GM12874 (cell line): ENCODE measurements around the gene SCIN.

Experiments used
- TF ChIP-seq, protein P1 (sequence below): IDR thresholded peaks from 2 replicates; pipeline ENCODE4 v1.5.1; 2011; ENCODE audit warnings: low read depth, mild to moderate bottlenecking, control low read depth, low read length, moderate library complexity; ENCODE audit not compliant: insufficient read depth

SCIN gene

DNA sequence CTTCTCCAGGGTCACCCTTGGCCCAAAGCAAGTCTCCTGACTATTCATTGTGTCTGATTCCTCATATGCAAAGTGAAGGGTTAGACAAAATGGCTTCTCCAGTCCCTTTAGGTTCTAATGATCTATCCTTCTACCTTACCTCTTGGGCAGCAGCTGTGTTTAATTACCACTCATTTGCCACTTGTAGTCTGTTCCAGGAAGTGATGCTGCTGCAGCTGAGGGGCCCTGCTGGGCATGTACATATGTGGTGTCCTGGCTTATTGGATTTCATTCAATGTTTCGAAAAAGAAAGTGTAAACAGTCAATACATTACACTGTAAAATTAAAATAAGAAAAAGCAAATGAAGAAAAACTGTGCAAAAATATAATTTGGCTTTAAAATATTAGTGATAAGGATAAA is 36.6 kb downstream of the SCIN start:
- TF ChIP-seq, protein P1, sequence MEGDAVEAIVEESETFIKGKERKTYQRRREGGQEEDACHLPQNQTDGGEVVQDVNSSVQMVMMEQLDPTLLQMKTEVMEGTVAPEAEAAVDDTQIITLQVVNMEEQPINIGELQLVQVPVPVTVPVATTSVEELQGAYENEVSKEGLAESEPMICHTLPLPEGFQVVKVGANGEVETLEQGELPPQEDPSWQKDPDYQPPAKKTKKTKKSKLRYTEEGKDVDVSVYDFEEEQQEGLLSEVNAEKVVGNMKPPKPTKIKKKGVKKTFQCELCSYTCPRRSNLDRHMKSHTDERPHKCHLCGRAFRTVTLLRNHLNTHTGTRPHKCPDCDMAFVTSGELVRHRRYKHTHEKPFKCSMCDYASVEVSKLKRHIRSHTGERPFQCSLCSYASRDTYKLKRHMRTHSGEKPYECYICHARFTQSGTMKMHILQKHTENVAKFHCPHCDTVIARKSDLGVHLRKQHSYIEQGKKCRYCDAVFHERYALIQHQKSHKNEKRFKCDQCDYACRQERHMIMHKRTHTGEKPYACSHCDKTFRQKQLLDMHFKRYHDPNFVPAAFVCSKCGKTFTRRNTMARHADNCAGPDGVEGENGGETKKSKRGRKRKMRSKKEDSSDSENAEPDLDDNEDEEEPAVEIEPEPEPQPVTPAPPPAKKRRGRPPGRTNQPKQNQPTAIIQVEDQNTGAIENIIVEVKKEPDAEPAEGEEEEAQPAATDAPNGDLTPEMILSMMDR = no peak

- TF ChIP-seq, protein P1 = no peak
Observed at GRCh38 chr7:12609561-12609960, 39.0 kb downstream of the SCIN start.

DNA sequence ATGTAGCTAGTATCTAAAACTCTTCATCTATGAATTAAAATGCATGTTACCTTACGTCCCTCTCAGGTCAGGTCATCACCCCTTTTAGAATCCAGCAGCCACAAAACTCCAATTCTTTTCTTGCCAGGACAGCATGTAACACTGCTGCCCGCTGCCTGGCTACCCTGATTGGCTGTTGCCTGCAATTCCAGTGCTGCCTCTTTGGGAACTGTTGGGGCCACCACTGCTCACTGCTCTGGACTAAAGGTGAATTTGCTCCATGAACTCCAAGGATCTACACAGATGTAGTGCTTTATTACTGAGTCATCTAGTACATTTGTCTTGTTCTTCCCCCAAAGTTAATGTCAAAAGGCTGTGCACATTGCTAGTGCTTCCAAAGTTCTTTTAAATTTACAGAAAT is 40.4 kb downstream of the SCIN start:
- TF ChIP-seq, protein P1 = no peak

GRCh38 chr7:12612622-12613021 is 42.1 kb downstream of the SCIN start:
- TF ChIP-seq, protein P1 = no peak

DNA sequence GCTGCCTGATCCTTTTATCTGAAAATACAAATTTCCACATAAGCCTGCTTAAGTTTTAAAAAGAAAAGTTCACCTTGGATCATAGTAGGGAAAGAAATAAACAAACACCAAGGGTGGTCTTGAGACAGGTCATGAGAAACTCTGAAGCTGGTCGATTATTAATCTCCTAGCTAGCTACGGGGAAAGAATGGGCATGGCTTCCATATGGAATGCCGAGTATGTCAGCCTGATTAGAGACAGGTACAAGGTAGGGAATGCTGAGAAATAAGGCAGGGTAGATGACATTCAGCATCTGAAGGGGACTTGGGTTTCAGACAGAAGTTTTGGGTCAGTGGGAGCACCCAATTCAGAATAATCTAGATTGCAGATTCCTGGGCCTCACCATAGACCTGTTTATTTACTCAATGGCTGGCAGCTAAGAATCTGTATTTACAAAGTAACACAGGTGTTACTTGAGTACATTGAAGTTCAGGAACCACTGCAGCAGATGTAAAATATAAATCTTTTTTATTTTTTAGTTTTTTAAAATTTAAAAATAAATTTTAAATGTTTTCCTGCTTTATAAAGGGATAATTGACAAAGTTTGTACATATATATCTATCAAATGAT is 49.0 kb downstream of the SCIN start:
- TF ChIP-seq, protein P1 = no peak

DNA sequence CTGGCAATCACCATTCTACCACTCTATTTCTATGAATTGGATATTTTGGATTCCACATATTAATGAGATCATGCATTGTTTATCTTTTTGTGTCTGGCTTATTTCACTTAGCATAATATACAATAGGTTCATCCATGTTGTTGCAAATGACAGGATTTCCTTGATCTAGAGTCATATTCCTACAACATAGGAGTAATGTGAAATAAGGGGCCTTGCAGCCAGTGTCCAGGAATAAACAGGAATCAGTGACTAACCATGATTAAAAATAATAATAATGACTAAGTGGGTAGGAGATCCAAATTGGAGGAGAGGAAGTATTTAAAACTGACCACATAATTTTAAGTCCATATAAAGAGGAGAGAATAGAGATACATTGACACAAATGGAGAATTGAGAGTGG is 49.9 kb downstream of the SCIN start:
- TF ChIP-seq, protein P1 = no peak

DNA sequence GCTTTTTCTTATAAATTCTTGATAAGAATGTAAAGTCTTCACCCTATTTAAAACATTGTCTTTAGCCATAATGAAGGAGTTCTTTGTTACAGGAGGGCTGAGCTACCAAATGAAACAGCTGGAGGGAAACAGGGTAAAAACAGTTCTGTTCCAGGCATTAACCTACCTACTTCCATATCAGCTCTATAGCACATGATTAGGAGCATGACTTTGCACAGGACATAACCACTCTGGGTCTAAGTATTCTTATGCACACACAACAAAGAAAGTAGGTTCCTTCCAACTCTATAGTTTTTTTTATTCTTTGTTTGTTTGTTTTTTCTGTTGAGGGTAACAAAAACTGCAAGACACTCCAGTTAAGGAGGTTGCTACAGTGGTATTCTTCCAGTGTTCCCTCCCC is 52.7 kb downstream of the SCIN start:
- TF ChIP-seq, protein P1 = no peak

DNA sequence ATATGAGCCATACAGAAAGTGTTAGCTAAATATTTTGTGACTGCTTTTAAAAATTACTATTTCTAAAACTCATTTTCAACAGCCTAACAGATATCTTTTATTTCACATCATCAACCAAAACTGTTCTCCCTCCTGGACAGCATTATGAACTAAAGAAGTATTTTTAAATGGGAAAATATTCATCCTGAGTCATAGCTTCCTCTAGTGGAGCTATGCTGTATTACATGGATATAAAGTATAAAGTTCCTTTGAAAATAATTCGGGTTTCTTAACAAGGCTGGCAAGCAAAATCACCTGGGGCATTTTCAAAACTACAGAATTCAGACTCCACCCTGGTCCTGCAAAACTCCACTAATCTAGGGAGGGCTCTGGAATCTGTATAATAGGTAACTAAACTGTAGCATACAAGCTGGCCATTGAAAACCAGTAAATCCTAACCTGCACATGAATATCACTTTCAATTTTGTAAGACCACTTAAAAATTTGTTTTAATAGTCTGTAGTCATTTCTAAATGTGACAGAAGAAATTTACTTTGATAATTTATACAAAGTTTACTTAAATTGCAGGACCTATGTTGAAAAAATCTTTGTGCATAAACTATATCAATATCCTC is 53.5 kb downstream of the SCIN start:
- TF ChIP-seq, protein P1 = peak; percentile 54
